ENCODE data around the gene PTPN1.

Gene PTPN1

GRCh38 chr20:50586531-50587232 is 76.5 kb downstream of the PTPN1 start:
- no peak overlapping the region for H3K4me3 ChIP-seq (ENCODE audit: low read depth, low read length)
- DNase-seq (ENCODE audit: low read depth), result no peak
- no peak for TF ChIP-seq CTCF (conservative IDR thresholded peaks at IDR 0.05; ENCODE audit: low read depth, low read length)

GRCh38 chr20:50587291-50587961 is 77.2 kb downstream of the PTPN1 start:
- no peak for TF ChIP-seq CTCF (conservative IDR thresholded peaks at IDR 0.05; ENCODE audit: low read depth, low read length)
- no peak for DNase-seq (ENCODE audit: low read depth)
- no peak overlapping the region for H3K4me3 ChIP-seq (ENCODE audit: low read depth, low read length)

- DNase-seq (ENCODE audit: low read depth), result peak; percentile 76
- peak; percentile 99 for TF ChIP-seq CTCF (conservative IDR thresholded peaks at IDR 0.05; ENCODE audit: low read depth, low read length)
- H3K4me3 ChIP-seq (ENCODE audit: low read depth, low read length), result no peak overlapping the region
Observed at GRCh38 chr20:50588034-50588736, 78.0 kb downstream of the PTPN1 start.

DNA sequence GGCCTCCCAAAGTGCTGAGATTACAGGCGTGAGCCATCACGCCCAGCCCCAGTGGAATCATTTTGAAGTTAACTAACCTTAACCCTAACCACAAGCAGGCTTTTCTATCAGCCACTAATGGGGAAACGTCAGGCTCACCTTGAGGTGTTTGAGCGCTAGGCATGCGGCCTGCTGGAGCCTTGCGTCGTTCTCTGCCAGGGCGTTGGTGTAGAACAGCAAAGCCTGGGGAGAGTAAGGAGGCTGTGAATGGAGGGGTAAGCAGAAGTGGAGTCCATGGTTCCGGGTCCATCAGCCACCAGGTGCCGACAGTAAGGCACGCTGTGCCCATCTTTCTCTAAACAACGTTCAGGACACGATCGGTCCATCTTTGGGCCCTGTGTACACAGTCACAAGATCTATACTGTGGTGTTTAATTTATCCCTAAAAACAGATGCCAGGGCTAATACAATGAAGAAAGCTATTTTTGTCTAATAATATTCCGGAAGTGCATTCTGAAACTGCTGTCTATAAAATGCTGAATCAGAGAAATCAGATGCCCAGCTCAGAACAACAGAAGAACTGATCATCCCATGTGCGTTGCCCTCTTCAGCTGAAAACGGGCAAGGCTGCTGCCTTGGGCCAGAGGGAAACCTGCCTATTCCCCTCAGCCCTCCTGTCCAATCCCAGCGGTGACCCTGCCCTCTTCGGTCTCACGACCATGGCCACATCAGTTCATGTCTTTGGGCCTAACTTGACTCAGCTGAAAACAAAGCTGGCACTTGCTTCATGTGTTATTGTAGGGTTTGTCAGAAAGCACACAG is 79.6 kb downstream of the PTPN1 start:
- no peak for DNase-seq (ENCODE audit: low read depth)
- H3K4me3 ChIP-seq (ENCODE audit: low read depth, low read length), result no peak overlapping the region
- no peak for TF ChIP-seq CTCF (conservative IDR thresholded peaks at IDR 0.05; ENCODE audit: low read depth, low read length)

- DNase-seq (ENCODE audit: low read depth), result no peak
- TF ChIP-seq CTCF (conservative IDR thresholded peaks at IDR 0.05; ENCODE audit: low read depth, low read length), result no peak
- no peak overlapping the region for H3K4me3 ChIP-seq (ENCODE audit: low read depth, low read length)
Observed at GRCh38 chr20:50590348-50590664, 80.1 kb downstream of the PTPN1 start.

GRCh38 chr20:50591233-50591852 is 81.2 kb downstream of the PTPN1 start:
- no peak for DNase-seq (ENCODE audit: low read depth)
- H3K4me3 ChIP-seq (ENCODE audit: low read depth, low read length), result no peak overlapping the region
- TF ChIP-seq CTCF (conservative IDR thresholded peaks at IDR 0.05; ENCODE audit: low read depth, low read length), result no peak

Data from choroid plexus epithelial cell (primary cell).